Hepatocyte (in vitro differentiated cells): ENCODE measurements around the gene SEC14L2. TPM values are rescaled to one million over a fixed set of nuclear protein-coding genes. Genes with fewer than 3 reads are reported as not detected.
A peak's percentile ranks its signal among the peaks of the same experiment; 100 is the strongest.

ENCODE experiments used
- DNase-seq: peaks from one replicate; pipeline ENCODE4 v3.0.0-alpha.2; 2016; ENCODE audit warnings: low spot score
- H2AFZ ChIP-seq: fragments of 200-600 bp; sonication (generic); 2 replicates; pipeline ENCODE4 v1.6.0; 2016; ENCODE audit warnings: antibody characterized with exemption, mild to moderate bottlenecking
- H3K27ac ChIP-seq: fragments of 200-600 bp; sonication (generic); 2 replicates; pipeline ENCODE4 v1.5.1; 2016; ENCODE audit warnings: mild to moderate bottlenecking
- H3K27me3 ChIP-seq: fragments of 200-600 bp; sonication (generic); 2 replicates; pipeline ENCODE4 v1.6.1; 2016
- H3K36me3 ChIP-seq: fragments of 200-600 bp; sonication (generic); replicated peaks from 2 replicates; pipeline ENCODE4 v1.5.1; 2016; ENCODE audit warnings: low read depth; ENCODE audit not compliant: insufficient read depth
- H3K4me1 ChIP-seq: fragments of 200-600 bp; sonication (generic); 2 replicates; pipeline ENCODE4 v1.5.1; 2016; ENCODE audit warnings: mild to moderate bottlenecking, moderate library complexity; ENCODE audit not compliant: insufficient read depth
- H3K4me2 ChIP-seq: fragments of 200-600 bp; sonication (generic); 2 replicates; pipeline ENCODE4 v1.6.0; 2016
- H3K4me3 ChIP-seq: fragments of 200-600 bp; sonication (generic); 2 replicates; pipeline ENCODE4 v1.5.1; 2016; ENCODE audit warnings: mild to moderate bottlenecking
- H3K79me2 ChIP-seq: fragments of 200-600 bp; sonication (generic); 2 replicates; pipeline ENCODE4 v1.6.0; 2017; ENCODE audit warnings: mild to moderate bottlenecking
- H3K9me2 ChIP-seq: fragments of 200-600 bp; sonication (generic); replicated peaks from 2 replicates; pipeline ENCODE4 v1.6.0; 2017; ENCODE audit warnings: mild to moderate bottlenecking; ENCODE audit not compliant: insufficient read depth
- H3K9me3 ChIP-seq: fragments of 200-600 bp; sonication (generic); 2 replicates; pipeline ENCODE4 v1.5.1; 2016; ENCODE audit warnings: low read depth, mild to moderate bottlenecking
- H4K20me1 ChIP-seq: fragments of 200-600 bp; sonication (generic); 2 replicates; pipeline ENCODE4 v1.6.0; 2016; ENCODE audit warnings: mild to moderate bottlenecking; ENCODE audit not compliant: insufficient read depth, poor library complexity, severe bottlenecking
- EZH2 ChIP-seq: fragments of 200-600 bp; sonication (generic); IDR thresholded peaks from 2 replicates; pipeline ENCODE4 v1.6.1; 2016; ENCODE audit warnings: antibody characterized with exemption, mild to moderate bottlenecking, borderline replicate concordance
- EZH2phosphoT487 ChIP-seq: fragments of 200-600 bp; sonication (generic); IDR thresholded peaks from one replicate; pipeline ENCODE4 v1.6.1; 2018; ENCODE audit warnings: antibody characterized with exemption, mild to moderate bottlenecking, low read depth, moderate library complexity; ENCODE audit not compliant: unreplicated experiment, severe bottlenecking
- WGBS: methylation state at CpG from one replicate; pipeline ENCODE4 v1.1.6; 2016; ENCODE audit warnings: low lambda C conversion rate; ENCODE audit errors: missing lambda C conversion rate; 5-methylcytosine and 5-hydroxymethylcytosine counted together
- polyA plus RNA-seq: library from polyadenylated mRNA; unstranded; fragments of >200 nt; fragmentation: Nextera tagmentation; extraction: Ambion mirVana; gene quantifications from 2 replicates; pipeline ENCODE4 v1.2.1, GENCODE V29; 2016
- total RNA-seq: library from RNA; depleted of rRNA; stranded (reverse); fragments of >200 nt; gene quantifications from 2 replicates; pipeline ENCODE4 v1.2.3, GENCODE V29; 2014
- TF ChIP-seq, protein P1 (sequence below): fragments of 200-600 bp; sonication (generic); IDR thresholded peaks from 2 replicates; pipeline ENCODE4 v1.5.1; 2016; ENCODE audit warnings: antibody characterized with exemption, mild to moderate bottlenecking; ENCODE audit not compliant: poor library complexity

Gene SEC14L2
- total and polyA plus RNA-seq, 2 experiments from 2014 or later, result 9.9 to 10.9 TPM

GRCh38 chr22:30423959-30424533 lies 27.2 kb downstream of the SEC14L2 start:
- H3K4me2 ChIP-seq, result peak overlapping the region; percentile 80
- DNase-seq, result peak; percentile 100
- H3K9me3 ChIP-seq, result no peaks in the 10 kb centered on the region
- peak overlapping the region; percentile 97 for H3K27ac ChIP-seq
- H3K27me3 ChIP-seq, result no peaks in the 10 kb centered on the region
- WGBS, result 3% methylated on average over 31 of the region's 31 CpGs
- no peaks in the 10 kb centered on the region for H4K20me1 ChIP-seq
- H3K79me2 ChIP-seq, result peaks cover 4% of the 10 kb centered on the region
- H3K36me3 ChIP-seq, result no peaks in the 10 kb centered on the region
- peaks cover 50% of the 10 kb centered on the region for H3K4me1 ChIP-seq
- peak overlapping the region; percentile 15 for H2AFZ ChIP-seq
- H3K4me3 ChIP-seq, result peak overlapping the region; percentile 30
- TF ChIP-seq EZH2 (no peak), EZH2phosphoT487 (no peak)
- TF ChIP-seq, protein P1, sequence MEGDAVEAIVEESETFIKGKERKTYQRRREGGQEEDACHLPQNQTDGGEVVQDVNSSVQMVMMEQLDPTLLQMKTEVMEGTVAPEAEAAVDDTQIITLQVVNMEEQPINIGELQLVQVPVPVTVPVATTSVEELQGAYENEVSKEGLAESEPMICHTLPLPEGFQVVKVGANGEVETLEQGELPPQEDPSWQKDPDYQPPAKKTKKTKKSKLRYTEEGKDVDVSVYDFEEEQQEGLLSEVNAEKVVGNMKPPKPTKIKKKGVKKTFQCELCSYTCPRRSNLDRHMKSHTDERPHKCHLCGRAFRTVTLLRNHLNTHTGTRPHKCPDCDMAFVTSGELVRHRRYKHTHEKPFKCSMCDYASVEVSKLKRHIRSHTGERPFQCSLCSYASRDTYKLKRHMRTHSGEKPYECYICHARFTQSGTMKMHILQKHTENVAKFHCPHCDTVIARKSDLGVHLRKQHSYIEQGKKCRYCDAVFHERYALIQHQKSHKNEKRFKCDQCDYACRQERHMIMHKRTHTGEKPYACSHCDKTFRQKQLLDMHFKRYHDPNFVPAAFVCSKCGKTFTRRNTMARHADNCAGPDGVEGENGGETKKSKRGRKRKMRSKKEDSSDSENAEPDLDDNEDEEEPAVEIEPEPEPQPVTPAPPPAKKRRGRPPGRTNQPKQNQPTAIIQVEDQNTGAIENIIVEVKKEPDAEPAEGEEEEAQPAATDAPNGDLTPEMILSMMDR, result no peak
- no peaks in the 10 kb centered on the region for H3K9me2 ChIP-seq

DNA sequence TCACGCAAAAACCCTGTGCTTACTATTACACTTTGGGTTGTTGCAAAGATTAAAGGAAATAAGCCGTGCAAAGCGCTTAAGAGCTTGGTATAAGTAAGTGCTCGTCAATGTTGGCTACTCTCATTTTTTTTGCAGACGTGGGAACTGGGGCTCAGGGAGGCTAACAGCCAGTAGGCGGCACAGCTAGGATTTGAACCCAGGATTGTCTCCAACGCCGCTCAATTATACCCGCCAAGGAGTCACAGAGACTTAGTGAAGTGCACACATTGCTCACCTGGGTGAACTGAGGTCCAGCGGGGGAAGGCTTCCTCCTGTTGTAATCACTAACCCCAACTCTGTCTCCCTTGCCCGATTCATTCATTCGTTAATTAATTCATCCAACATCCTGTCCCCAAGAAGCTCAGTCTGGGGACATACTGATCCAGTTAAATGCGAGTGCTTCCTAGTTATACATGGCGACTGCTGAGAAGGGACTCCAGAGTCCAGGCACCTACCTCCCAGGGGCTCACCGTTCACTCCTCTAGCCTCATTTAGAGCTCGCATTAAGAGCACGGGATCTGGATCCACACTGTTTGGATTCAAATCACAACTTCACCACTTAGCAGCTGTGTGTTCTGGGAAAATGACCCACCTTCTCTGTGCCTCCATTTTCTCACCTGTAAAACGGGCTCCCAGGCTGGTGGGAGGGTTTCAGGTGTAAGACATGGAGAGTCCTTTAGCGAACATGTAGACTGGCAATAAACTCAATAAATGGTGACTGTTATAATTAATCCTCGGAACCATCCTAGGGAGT lies 27.9 kb downstream of the SEC14L2 start:
- H3K4me1 ChIP-seq, result peaks cover 43% of the 10 kb centered on the region
- no peaks in the 10 kb centered on the region for H3K36me3 ChIP-seq
- DNase-seq, result peak; percentile 37
- peaks cover 4% of the 10 kb centered on the region for H3K79me2 ChIP-seq
- H3K4me3 ChIP-seq, result peak overlapping the region; percentile 59
- no peaks in the 10 kb centered on the region for H3K9me3 ChIP-seq
- 45% methylated on average over 20 of the region's 20 CpGs for WGBS
- peak overlapping the region; percentile 97 for H3K27ac ChIP-seq
- no peaks in the 10 kb centered on the region for H3K27me3 ChIP-seq
- TF ChIP-seq EZH2phosphoT487 (no peak), EZH2 (no peak)
- TF ChIP-seq, protein P1, result no peak
- no peaks in the 10 kb centered on the region for H3K9me2 ChIP-seq
- H2AFZ ChIP-seq, result peak overlapping the region; percentile 15
- H3K4me2 ChIP-seq, result peak overlapping the region; percentile 80
- H4K20me1 ChIP-seq, result no peaks in the 10 kb centered on the region

GRCh38 chr22:30425327-30425615 lies 28.5 kb downstream of the SEC14L2 start:
- Histone ChIP-seq H4K20me1 (no peaks in the 10 kb centered on the region), H3K27me3 (no peaks in the 10 kb centered on the region), H3K4me2 (peak overlapping the region; percentile 80), H3K79me2 (peaks cover under 1% of the 10 kb centered on the region), H3K9me2 (no peaks in the 10 kb centered on the region), H3K4me1 (peaks cover 38% of the 10 kb centered on the region), H3K9me3 (no peaks in the 10 kb centered on the region), H3K27ac (peak overlapping the region; percentile 71), H2AFZ (peak overlapping the region; percentile 76), H3K4me3 (peak overlapping the region; percentile 59), H3K36me3 (no peaks in the 10 kb centered on the region)
- 11% methylated on average over 9 of the region's 9 CpGs for WGBS
- TF ChIP-seq EZH2phosphoT487, result no peak
- TF ChIP-seq EZH2, result no peak
- TF ChIP-seq, protein P1, result no peak
- no peak for DNase-seq
